Ascending aorta (tissue), 2 donors: Measurements from ENCODE around the gene RAB6A. TPM values are rescaled to one million over a fixed set of nuclear protein-coding genes. Genes with fewer than 3 reads are reported as not detected.

Source experiments
- DNase-seq, 2 donors: peaks; one replicate each; pipeline ENCODE4 v3.0.0-alpha.2; 2019; ENCODE audit warnings: low spot score in 2 of 2
- H3K27ac ChIP-seq, 2 donors: fragments of 200-600 bp; sonication (generic); one replicate each; pipeline ENCODE4 v1.5.1; 2016 to 2017; ENCODE audit warnings: mild to moderate bottlenecking in 1 of 2
- H3K27me3 ChIP-seq: fragments of 200-600 bp; sonication (generic); one replicate; pipeline ENCODE4 v1.5.1; 2017
- H3K36me3 ChIP-seq, 2 donors: fragments of 200-600 bp; sonication (generic); one replicate each; pipeline ENCODE4 v1.5.1; 2016
- H3K4me1 ChIP-seq, 2 donors: fragments of 200-600 bp; sonication (generic); one replicate each; pipeline ENCODE4 v1.5.1; 2016 to 2017; ENCODE audit warnings: mild to moderate bottlenecking in 1 of 2
- H3K4me3 ChIP-seq, 2 donors: fragments of 200-600 bp; sonication (generic); one replicate each; pipeline ENCODE4 v1.5.1; 2016 to 2017; ENCODE audit warnings: mild to moderate bottlenecking in 1 of 2
- H3K9me3 ChIP-seq, 2 donors: fragments of 200-600 bp; sonication (generic); one replicate each; pipeline ENCODE4 v1.5.1; 2016
- CTCF ChIP-seq, 3 experiments: fragments of 200-600 bp in 2 of 3; fragments of 450-650 bp in 1 of 3; sonication (generic) in 2 of 3; IDR thresholded peaks; one replicate each; pipeline ENCODE4 v1.5.1; 2016 to 2019; ENCODE audit warnings: antibody characterized with exemption in 3 of 3, mild to moderate bottlenecking in 1 of 3, moderate library complexity in 1 of 3
- intact Hi-C: fragments of 100-400 bp; cut with DNase I; formaldehyde crosslinking; loops from one replicate; pipeline ENCODE4 v1.15.1; 2023
- total RNA-seq: library from RNA; depleted of rRNA; stranded (reverse); fragments of >200 nt; gene quantifications from one replicate; pipeline ENCODE4 v1.1.0, GENCODE V29; 2016

Gene RAB6A
- total RNA-seq, 1 donor from 2014 or later = 86.3 TPM

- no peak overlapping the region for H3K27ac ChIP-seq
- intact Hi-C loops = no loop called here
- H3K27me3 ChIP-seq = no peaks in the 10 kb centered on the region
- H3K4me1 ChIP-seq = no peaks in the 10 kb centered on the region
- H3K36me3 ChIP-seq = peaks cover 5 to 6% of the 10 kb centered on the region in 2 donors
- DNase-seq = no peak
- no peak for TF ChIP-seq CTCF (IDR thresholded peaks at IDR 0.05)
- H3K9me3 ChIP-seq = no peaks in the 10 kb centered on the region
- H3K4me3 ChIP-seq = no peak overlapping the region
Measured at GRCh38 chr11:73800276-73800806, 39.5 kb upstream of the RAB6A start.

DNA sequence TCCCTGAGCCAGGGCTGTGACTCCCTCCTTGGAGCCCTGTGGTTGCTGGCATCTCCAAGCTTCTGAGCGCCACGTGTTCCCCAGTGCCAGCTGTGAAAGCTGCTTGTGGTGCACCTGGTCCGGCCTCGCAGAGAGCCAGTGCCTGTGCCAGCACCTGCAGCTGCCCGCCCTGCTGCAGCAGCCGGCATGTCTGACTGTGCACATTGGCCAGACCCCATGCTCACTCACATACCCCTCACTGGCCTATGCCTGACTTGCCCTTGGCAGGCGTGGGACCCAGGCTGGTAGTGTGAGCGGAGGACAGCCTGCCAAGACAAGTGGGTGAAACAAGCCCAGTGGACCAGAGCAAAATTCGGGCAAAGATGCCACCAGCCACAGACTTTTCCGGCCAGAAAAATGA is 36.6 kb upstream of the RAB6A start:
- Histone ChIP-seq H3K27ac (no peak overlapping the region), H3K36me3 (peaks cover 5 to 10% of the 10 kb centered on the region in 2 donors), H3K9me3 (no peaks in the 10 kb centered on the region), H3K27me3 (no peaks in the 10 kb centered on the region), H3K4me3 (no peak overlapping the region), H3K4me1 (no peaks in the 10 kb centered on the region)
- intact Hi-C loops = no loop called here
- no peak for DNase-seq
- TF ChIP-seq CTCF (IDR thresholded peaks at IDR 0.05) = no peak

GRCh38 chr11:73795925-73796632 is 35.2 kb upstream of the RAB6A start:
- H3K36me3 ChIP-seq = peaks cover 5 to 10% of the 10 kb centered on the region in 2 donors
- no peaks in the 10 kb centered on the region for H3K4me1 ChIP-seq
- TF ChIP-seq CTCF (IDR thresholded peaks at IDR 0.05) = no peak
- intact Hi-C loops = no loop called here
- H3K27me3 ChIP-seq = no peaks in the 10 kb centered on the region
- no peak for DNase-seq
- no peak overlapping the region for H3K4me3 ChIP-seq
- no peak overlapping the region for H3K27ac ChIP-seq
- no peaks in the 10 kb centered on the region for H3K9me3 ChIP-seq

DNA sequence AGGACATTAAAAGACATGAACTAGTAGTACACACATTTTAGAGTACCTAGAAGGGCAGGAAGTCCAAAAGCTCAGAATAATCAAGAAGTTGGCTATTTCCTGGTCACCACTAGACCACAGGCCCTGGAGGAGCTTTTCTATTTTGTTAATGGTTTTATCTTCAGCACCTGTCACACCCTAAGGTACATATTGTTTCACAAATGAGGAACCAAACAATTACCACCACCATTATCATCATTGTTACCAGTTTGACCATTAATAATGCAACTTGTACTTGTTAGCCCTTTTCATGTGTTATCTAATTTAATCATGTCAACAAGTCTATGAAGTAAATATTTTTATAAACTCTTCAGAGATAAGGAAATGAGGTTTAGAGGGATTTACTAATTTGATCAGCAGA is 31.7 kb upstream of the RAB6A start:
- no peaks in the 10 kb centered on the region for H3K27me3 ChIP-seq
- H3K9me3 ChIP-seq = no peaks in the 10 kb centered on the region
- no peak overlapping the region for H3K27ac ChIP-seq
- peaks cover 5 to 10% of the 10 kb centered on the region in 2 donors for H3K36me3 ChIP-seq
- H3K4me1 ChIP-seq = peaks cover 0 to 8% of the 10 kb centered on the region in 2 donors
- TF ChIP-seq CTCF (IDR thresholded peaks at IDR 0.05) = no peak
- DNase-seq = no peak
- H3K4me3 ChIP-seq = no peak overlapping the region
- intact Hi-C loops = no loop called here

- intact Hi-C loops = loop anchor here (5.0 to 10.0 kb wide), 4 partner anchors 37 to 386 kb away; partner anchors contain the start of genes C2CD3, COA4, FAM168A and PAAF1
Measured at GRCh38 chr11:73789279-73789670, 28.4 kb upstream of the RAB6A start.

More at GRCh38 chr11:73789279-73789670, 28.4 kb upstream of the RAB6A start:
- Histone ChIP-seq H3K36me3 (no peaks in the 10 kb centered on the region), H3K27me3 (no peaks in the 10 kb centered on the region), H3K4me3 (no peak overlapping the region), H3K4me1 (peaks cover 0 to 12% of the 10 kb centered on the region in 2 donors), H3K9me3 (no peaks in the 10 kb centered on the region), H3K27ac (no peak overlapping the region)
- no peak for DNase-seq
- TF ChIP-seq CTCF (IDR thresholded peaks at IDR 0.05) = no peak
